SK-N-SH treated with all-trans-retinoic acid at 6 μM for 48 hours (cell line): Measurements from ENCODE around the gene OR2S2.
A peak's percentile ranks its signal among the peaks of the same experiment; 100 is the strongest.

Experiments
- ATAC-seq: fragments of 200-7000 bp; cut with Tn5 transposase; 3 replicates; pipeline ENCODE4 v1.9.1; 2020; ENCODE audit warnings: mild to moderate bottlenecking, moderate library complexity
- ARNTL ChIP-seq: fragments of 450-650 bp; formaldehyde crosslinking; IDR thresholded peaks from 2 replicates; pipeline ENCODE4 v1.5.0; 2020; ENCODE audit warnings: low read depth, mild to moderate bottlenecking, moderate library complexity, borderline replicate concordance
- BACH2 ChIP-seq: fragments of 250-450 bp; sonication (Bioruptor Pico); IDR thresholded peaks from 2 replicates; pipeline ENCODE4 v1.9.0; 2021; ENCODE audit warnings: mild to moderate bottlenecking, borderline replicate concordance
- CREB5 ChIP-seq: fragments of 250-450 bp; sonication (Bioruptor Pico); IDR thresholded peaks from 2 replicates; pipeline ENCODE4 v1.5.1; 2020; ENCODE audit warnings: low read depth, mild to moderate bottlenecking, moderate library complexity
- CSDC2 ChIP-seq: fragments of 250-450 bp; sonication (Bioruptor Pico); IDR thresholded peaks from 2 replicates; pipeline ENCODE4 v1.5.0; 2020; ENCODE audit warnings: mild to moderate bottlenecking, moderate library complexity
- CSRNP3 ChIP-seq: fragments of 250-450 bp; sonication (Bioruptor Pico); IDR thresholded peaks from 2 replicates; pipeline ENCODE4 v1.5.1; 2021; ENCODE audit warnings: mild to moderate bottlenecking, moderate library complexity
- ESRRG ChIP-seq: fragments of 250-450 bp; sonication (Bioruptor Pico); IDR thresholded peaks from 2 replicates; pipeline ENCODE4 v1.6.1; 2021; ENCODE audit warnings: mild to moderate bottlenecking
- GLIS3 ChIP-seq: fragments of 250-450 bp; sonication (Bioruptor Pico); IDR thresholded peaks from 2 replicates; pipeline ENCODE4 v1.5.0; 2020; ENCODE audit warnings: mild to moderate bottlenecking, moderate library complexity
- ISL1 ChIP-seq: fragments of 250-450 bp; sonication (Bioruptor Pico); IDR thresholded peaks from 2 replicates; pipeline ENCODE4 v2.1.2; 2022; ENCODE audit warnings: mild to moderate bottlenecking, moderate library complexity
- OSR1 ChIP-seq: fragments of 250-450 bp; sonication (Bioruptor Pico); IDR thresholded peaks from 2 replicates; pipeline ENCODE4 v1.8.0; 2022; ENCODE audit warnings: moderate library complexity, mild to moderate bottlenecking, inconsistent platforms
- PATZ1 ChIP-seq: fragments of 250-450 bp; sonication (Bioruptor Pico); IDR thresholded peaks from 2 replicates; pipeline ENCODE4 v1.8.0; 2020; ENCODE audit warnings: mild to moderate bottlenecking, moderate library complexity, borderline replicate concordance
- POU6F1 ChIP-seq: fragments of 250-450 bp; sonication (Bioruptor Pico); IDR thresholded peaks from 2 replicates; pipeline ENCODE4 v1.8.0; 2021; ENCODE audit warnings: low read depth, mild to moderate bottlenecking, moderate library complexity, borderline replicate concordance
- PPARA ChIP-seq: fragments of 250-450 bp; sonication (Bioruptor Pico); IDR thresholded peaks from 2 replicates; pipeline ENCODE4 v1.5.0; 2020; ENCODE audit warnings: mild to moderate bottlenecking, borderline replicate concordance
- RARB ChIP-seq: fragments of 250-450 bp; sonication (Bioruptor Pico); IDR thresholded peaks from 2 replicates; pipeline ENCODE4 v1.8.0; 2021; ENCODE audit warnings: mild to moderate bottlenecking, moderate library complexity
- SNAI2 ChIP-seq: fragments of 250-450 bp; sonication (Bioruptor Pico); IDR thresholded peaks from 2 replicates; pipeline ENCODE4 v1.5.0; 2020; ENCODE audit warnings: mild to moderate bottlenecking, moderate library complexity
- TCF4 ChIP-seq: fragments of 250-450 bp; sonication (Bioruptor Pico); IDR thresholded peaks from 2 replicates; pipeline ENCODE4 v1.8.0; 2021; ENCODE audit warnings: mild to moderate bottlenecking, moderate library complexity, borderline replicate concordance
- TOX ChIP-seq: fragments of 250-450 bp; sonication (Bioruptor Pico); IDR thresholded peaks from 2 replicates; pipeline ENCODE4 v1.8.0; 2021; ENCODE audit warnings: mild to moderate bottlenecking, moderate library complexity, borderline replicate concordance
- TSHZ2 ChIP-seq: fragments of 250-450 bp; sonication (Bioruptor Pico); IDR thresholded peaks from 2 replicates; pipeline ENCODE4 v1.5.0; 2020; ENCODE audit warnings: mild to moderate bottlenecking, moderate library complexity
- ZFP3 ChIP-seq: fragments of 250-450 bp; sonication (Bioruptor Pico); IDR thresholded peaks from 2 replicates; pipeline ENCODE4 v1.5.0; 2020; ENCODE audit warnings: mild to moderate bottlenecking, moderate library complexity
- ZFP30 ChIP-seq: fragments of 450-650 bp; formaldehyde crosslinking; IDR thresholded peaks from 2 replicates; pipeline ENCODE4 v1.5.0; 2022; ENCODE audit warnings: mild to moderate bottlenecking, moderate library complexity
- ZNF565 ChIP-seq: fragments of 450-650 bp; formaldehyde crosslinking; conservative IDR thresholded peaks from 2 replicates; pipeline ENCODE4 v1.5.0; 2020; ENCODE audit warnings: low read depth, mild to moderate bottlenecking, moderate library complexity
- ZNF70 ChIP-seq: fragments of 450-650 bp; formaldehyde crosslinking; IDR thresholded peaks from 2 replicates; pipeline ENCODE4 v1.5.0; 2020; ENCODE audit warnings: mild to moderate bottlenecking, moderate library complexity

The OR2S2 gene

GRCh38 chr9:35956651-35957050 lies 1.3 kb downstream of the OR2S2 start (continued):
- TF ChIP-seq ESRRG (CRISPR knock-in tag): no peak
- no peak for TF ChIP-seq SNAI2 (CRISPR knock-in tag)
- TF ChIP-seq ZNF565 (CRISPR knock-in tag): no peak
- TF ChIP-seq ZFP30 (CRISPR knock-in tag): no peak
- TF ChIP-seq TOX (CRISPR knock-in tag): no peak

GRCh38 chr9:35954942-35955546 lies 2.9 kb downstream of the OR2S2 start:
- peak; percentile 97 for ATAC-seq
- TF ChIP-seq TOX (CRISPR knock-in tag) (no peak), ARNTL (CRISPR knock-in tag) (no peak), ESRRG (CRISPR knock-in tag) (no peak), RARB (no peak), TSHZ2 (CRISPR knock-in tag) (no peak), ZNF70 (CRISPR knock-in tag) (no peak), SNAI2 (CRISPR knock-in tag) (no peak), CREB5 (CRISPR knock-in tag) (no peak)

- TF ChIP-seq POU6F1 (CRISPR knock-in tag): no peak
- no peak for TF ChIP-seq ZFP3
- TF ChIP-seq ESRRG (CRISPR knock-in tag): no peak
- no peak for TF ChIP-seq ZNF70 (CRISPR knock-in tag)
- TF ChIP-seq RARB: no peak
- no peak for TF ChIP-seq ZNF565 (CRISPR knock-in tag)
- TF ChIP-seq TOX (CRISPR knock-in tag): no peak
- TF ChIP-seq CREB5 (CRISPR knock-in tag): no peak
- TF ChIP-seq GLIS3 (CRISPR knock-in tag): no peak
- ATAC-seq: no peak
Measured at GRCh38 chr9:35952526-35953191, 5.3 kb downstream of the OR2S2 start.

GRCh38 chr9:35951736-35952135 lies 6.2 kb downstream of the OR2S2 start:
- ATAC-seq: no peak
- TF ChIP-seq CSRNP3 (CRISPR knock-in tag) (no peak), PPARA (CRISPR knock-in tag) (no peak), ZNF70 (CRISPR knock-in tag) (no peak), TOX (CRISPR knock-in tag) (no peak), RARB (no peak), TCF4 (CRISPR knock-in tag) (no peak), ZNF565 (CRISPR knock-in tag) (no peak), ISL1 (CRISPR knock-in tag) (no peak), OSR1 (CRISPR knock-in tag) (no peak), ESRRG (CRISPR knock-in tag) (no peak), CREB5 (CRISPR knock-in tag) (no peak), BACH2 (no peak), GLIS3 (CRISPR knock-in tag) (no peak), CSDC2 (CRISPR knock-in tag) (no peak), PATZ1 (CRISPR knock-in tag) (no peak), SNAI2 (CRISPR knock-in tag) (no peak)
